Activated naive CD4-positive, alpha-beta T cell treated with anti-CD3 and anti-CD28 coated beads, Interleukin-2, amount 50 U/mL, for 16 hours (primary cell): ENCODE data around the gene RPE65.
"Not testable (repeated sequence)": the region's sequence is repeated elsewhere in the genome, so short reads cannot be mapped to it uniquely, and the experiment has no call there.

Experiments used
- DNase-seq: peaks from one replicate; pipeline ENCODE4 v3.0.0-alpha.2; 2020

RPE65 gene

GRCh38 chr1:68448365-68448764 is 1.4 kb downstream of the RPE65 start:
- DNase-seq = no peak

- no peak for DNase-seq
These were observed 4.0 kb downstream of the RPE65 start for GRCh38 chr1:68445709-68446108.

- no peak for DNase-seq
These were observed 6.8 kb downstream of the RPE65 start for GRCh38 chr1:68442822-68443556.

- no peak for DNase-seq
These were observed 7.7 kb downstream of the RPE65 start for GRCh38 chr1:68442006-68442405.

- no peak for DNase-seq
These were observed 11.4 kb downstream of the RPE65 start for GRCh38 chr1:68438310-68438709.

GRCh38 chr1:68433395-68433794 is 16.4 kb downstream of the RPE65 start:
- no peak for DNase-seq

- DNase-seq = no peak
These were observed 18.7 kb downstream of the RPE65 start for GRCh38 chr1:68431076-68431475.

- no peak for DNase-seq
These were observed 20.4 kb downstream of the RPE65 start for GRCh38 chr1:68429233-68429808.

- DNase-seq = no peak
These were observed 23.2 kb downstream of the RPE65 start for GRCh38 chr1:68426594-68426993.

GRCh38 chr1:68421350-68421749 is 28.4 kb downstream of the RPE65 start:
- no peak for DNase-seq

GRCh38 chr1:68409426-68409825 is 40.3 kb downstream of the RPE65 start:
- no peak for DNase-seq

- DNase-seq = no peak
These were observed 48.2 kb downstream of the RPE65 start for GRCh38 chr1:68401506-68401905.

GRCh38 chr1:68395575-68395974 is 54.2 kb downstream of the RPE65 start:
- not testable (repeated sequence) for DNase-seq

- not testable (repeated sequence) for DNase-seq
These were observed 57.3 kb downstream of the RPE65 start for GRCh38 chr1:68392474-68392873.

- DNase-seq = not testable (repeated sequence)
These were observed 63.8 kb downstream of the RPE65 start for GRCh38 chr1:68385798-68386524.

- no peak for DNase-seq
These were observed 64.8 kb downstream of the RPE65 start for GRCh38 chr1:68384872-68385411.

GRCh38 chr1:68384321-68384813 is 65.4 kb downstream of the RPE65 start:
- no peak for DNase-seq

- no peak for DNase-seq
These were observed 66.7 kb downstream of the RPE65 start for GRCh38 chr1:68383092-68383491.

GRCh38 chr1:68379085-68379478 is 70.7 kb downstream of the RPE65 start:
- no peak for DNase-seq
